ENCODE measurements around the gene CENPT. TPM values are rescaled to one million over a fixed set of nuclear protein-coding genes. Genes with fewer than 3 reads are reported as not detected.

Gene CENPT
- total and polyA plus RNA-seq, 2 of the 8 experiments (the other 6 are each of a cell fraction or from before 2014, with no cell fraction given), result 42.4 to 53.4 TPM

DNA sequence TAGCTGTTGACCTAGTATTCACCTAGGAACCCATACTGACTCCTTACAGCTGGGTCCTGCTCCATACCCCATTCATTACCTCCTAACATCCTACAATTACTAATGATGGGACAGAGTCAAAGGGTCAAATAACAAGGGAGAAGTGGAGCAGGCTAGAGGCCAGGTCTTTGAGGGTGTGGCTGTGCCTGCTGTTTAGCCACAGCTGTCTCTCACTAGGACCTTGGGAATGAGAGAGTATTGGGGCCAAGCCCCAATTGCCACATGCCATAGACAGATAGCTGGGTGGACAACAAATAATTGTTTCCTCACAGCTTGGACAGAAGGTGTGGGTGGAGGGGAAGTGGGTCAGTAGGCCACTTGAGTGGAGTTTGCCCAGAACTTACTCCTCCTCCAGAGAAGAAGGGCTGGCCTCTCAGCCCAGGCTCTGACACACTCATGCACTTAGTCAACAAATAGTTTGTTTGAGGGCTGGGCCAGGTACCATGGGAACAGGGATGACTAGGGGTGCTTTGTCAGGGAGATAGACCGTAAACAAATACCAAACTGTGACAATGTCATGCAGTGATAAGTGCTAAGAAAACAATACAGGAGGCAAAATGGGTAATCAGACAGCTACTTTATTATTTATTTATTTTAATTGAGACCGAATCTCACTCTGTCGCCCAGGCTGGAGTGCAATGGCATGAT is 10.2 kb upstream of the CENPT start:
- Histone ChIP-seq H2BK15ac (ENCODE audit: low read length) (no peak overlapping the region), H2BK120ac (replicated peaks; ENCODE audit: low read depth, low read length) (no peak overlapping the region), H3K36me3 (ENCODE audit: control insufficient read depth in 2 of 4, insufficient read depth in 4 of 4, low read length in 3 of 4) (peaks cover 0 to 16% (median 4%) of the 10 kb centered on the region in 4 experiments; a peak in 3 of 8 replicates), H4K91ac (replicated peaks; ENCODE audit: insufficient read length, low read length) (no peak overlapping the region), H4K20me1 (replicated peaks in 1 of 2; ENCODE audit: control insufficient read depth in 1 of 2, insufficient read depth in 2 of 2, low read length in 2 of 2) (peaks cover 33 to 56% of the 10 kb centered on the region in 2 experiments), H3K4ac (replicated peaks; ENCODE audit: insufficient read length, low read depth, low read length) (no peak overlapping the region), H2BK5ac (ENCODE audit: low read depth, low read length) (no peak overlapping the region; the same call in 1 of the 2 replicates), H3K4me2 (ENCODE audit: insufficient read depth in 1 of 2, low read depth in 2 of 2, low read length in 2 of 2) (peak overlapping the region; percentile 43 to 60), H2BK12ac (ENCODE audit: low read depth, low read length) (peak overlapping the region; percentile 21; the same call in 1 of the 2 replicates), H3K27ac (ENCODE audit: low read depth, low read length) (peak overlapping the region; percentile 84), H2AFZ (ENCODE audit: low read length) (no peak overlapping the region), H3K9me3 (ENCODE audit: insufficient read depth in 2 of 2, low read depth in 1 of 2, low read length in 1 of 2) (no peaks in the 10 kb centered on the region), H3K79me2 (ENCODE audit: control insufficient read depth in 1 of 2, insufficient read depth in 2 of 2, low read length in 2 of 2) (peaks cover 42 to 97% of the 10 kb centered on the region in 2 experiments), H3K4me3 (ENCODE audit: extremely low read depth in 1 of 4, insufficient read depth in 2 of 4, low read depth in 3 of 4, low read length in 4 of 4) (peak overlapping the region in 2 of 4 experiments; percentile 17 to 19; a peak in 3 of 8 replicates), H4K8ac (ENCODE audit: extremely low read depth, insufficient read depth, low read length) (no peak overlapping the region), H3K56ac (replicated peaks; ENCODE audit: insufficient read length, low read depth, low read length) (no peak overlapping the region), H3K79me1 (ENCODE audit: low read depth, low read length) (peaks cover 44% of the 10 kb centered on the region), H3K27me3 (replicated peaks in 1 of 4; ENCODE audit: control insufficient read depth in 3 of 4, extremely low read depth in 1 of 4, insufficient read depth in 3 of 4, low read length in 3 of 4) (no peaks in the 10 kb centered on the region), H3K4me1 (replicated peaks in 1 of 4; ENCODE audit: control insufficient read depth in 3 of 4, insufficient read depth in 4 of 4, low read length in 3 of 4) (peaks cover 8 to 15% (median 13%) of the 10 kb centered on the region in 4 experiments), H3K9ac (replicated peaks in 1 of 4; ENCODE audit: extremely low read depth in 1 of 4, low read depth in 3 of 4, low read length in 3 of 4) (peak overlapping the region in 1 of 4 experiments; percentile 44; a peak in 2 of 7 replicates), H3K18ac (ENCODE audit: extremely low read depth, low read length) (no peak overlapping the region), H2BK20ac (ENCODE audit: low read length) (no peak overlapping the region), H2AK5ac (ENCODE audit: low read depth, low read length) (no peak overlapping the region; the same call in 1 of the 2 replicates), H4K5ac (ENCODE audit: insufficient read length, low read depth, low read length) (no peak overlapping the region), H3K23ac (ENCODE audit: insufficient read length) (no peak overlapping the region), H3K14ac (ENCODE audit: insufficient read length) (no peak overlapping the region), H3K23me2 (ENCODE audit: low read depth, low read length) (no peaks in the 10 kb centered on the region)
- TF ChIP-seq SIRT6 (IDR thresholded peaks at IDR 0.05; ENCODE audit: low read length) (no peak), SIX5 (IDR thresholded peaks at IDR 0.05; ENCODE audit: low read depth, low read length) (no peak), EP300 (IDR thresholded peaks at IDR 0.05; ENCODE audit: borderline replicate concordance in 1 of 2, low read depth in 2 of 2, low read length in 2 of 2) (peak in 1 of 2 experiments; percentile 87; a peak in 1 of 3 replicates), EZH2 (IDR thresholded peaks at IDR 0.05; ENCODE audit: low read depth, low read length, severe bottlenecking) (no peak), SP1 (IDR thresholded peaks at IDR 0.05; ENCODE audit: low read depth, low read length) (peak; percentile 62; the same call in 1 of the 2 replicates), JUN (IDR thresholded peaks at IDR 0.05; ENCODE audit: low read depth, low read length) (0 out of 2 replicates have a peak, but pooled peaks have one; percentile 32), NANOG (IDR thresholded peaks at IDR 0.05; ENCODE audit: insufficient read depth, low read depth, low read length, poor library complexity, severe bottlenecking) (peak; percentile 64), FOSL1 (IDR thresholded peaks at IDR 0.05; ENCODE audit: insufficient read depth, low read depth, low read length) (no peak), SUZ12 (IDR thresholded peaks at IDR 0.05; ENCODE audit: low read length) (no peak), JUND (IDR thresholded peaks at IDR 0.05; ENCODE audit: low read length) (0 out of 2 replicates have a peak, but pooled peaks have one; percentile 61), SIN3A (conservative IDR thresholded peaks at IDR 0.05 in 1 of 2, IDR thresholded peaks at IDR 0.05 in 1 of 2; ENCODE audit: low read depth in 1 of 2, low read length in 2 of 2) (peak in 1 of 2 experiments; percentile 92; a peak in 2 of 4 replicates)
- ChIA-PET CTCF (ENCODE audit: partially characterized antibody) (interaction anchor here (0.9 to 3.5 kb wide), 10 partner anchors 13 to 194 kb away, joined by 3 to 20 read pairs (median 4); partner anchors contain the start of gene NRN1L), POLR2A (ENCODE audit: partially characterized antibody) (interaction anchor here (1.0 to 2.9 kb wide), 5 partner anchors 10 to 228 kb away, joined by 3 to 27 read pairs (median 3); partner anchors contain the start of genes CENPT, NFATC3 and NUTF2)
- DNase-seq (ENCODE audit: low read depth in 1 of 2, low spot score in 2 of 2) (no peak), FAIRE-seq (peak; percentile 69)
- 54% methylated on average over 3 of the region's 3 CpGs; no CpG with 5 or more reads in 1 of the 2 experiments for WGBS, 2 experiments (ENCODE audit: extremely low coverage in 1 of 2, insufficient coverage in 1 of 2, insufficient read length in 1 of 2, insufficient replicate concordance in 2 of 2, low coverage in 1 of 2, low lambda C conversion rate in 2 of 2, missing lambda C conversion rate in 1 of 2)
